ENCODE results near the gene NOTO. TPM values are rescaled to one million over a fixed set of nuclear protein-coding genes. Genes with fewer than 3 reads are reported as not detected.

NOTO gene
- total RNA-seq, 4 donors from 2014 or later: not detected

DNA sequence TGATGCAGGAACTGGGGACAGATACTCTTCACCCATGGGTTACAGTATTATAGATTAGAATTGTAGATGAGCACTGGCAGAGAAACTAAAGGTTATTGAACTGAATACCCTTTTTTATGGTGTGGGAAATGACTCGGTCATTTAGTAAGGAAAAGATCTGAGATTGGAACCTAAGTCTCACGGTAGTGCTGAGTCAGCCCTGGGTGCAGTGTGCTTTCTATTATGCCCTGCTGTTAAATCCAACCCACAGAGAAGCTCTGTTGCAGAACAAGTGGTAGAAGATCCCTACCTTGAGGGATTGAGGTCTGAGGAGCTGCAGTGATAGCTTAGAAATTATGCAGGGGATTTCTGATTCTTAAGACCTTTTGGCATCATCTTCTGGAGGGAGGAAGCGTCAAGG lies 44.5 kb downstream of the NOTO start:
- TF ChIP-seq, protein P1, sequence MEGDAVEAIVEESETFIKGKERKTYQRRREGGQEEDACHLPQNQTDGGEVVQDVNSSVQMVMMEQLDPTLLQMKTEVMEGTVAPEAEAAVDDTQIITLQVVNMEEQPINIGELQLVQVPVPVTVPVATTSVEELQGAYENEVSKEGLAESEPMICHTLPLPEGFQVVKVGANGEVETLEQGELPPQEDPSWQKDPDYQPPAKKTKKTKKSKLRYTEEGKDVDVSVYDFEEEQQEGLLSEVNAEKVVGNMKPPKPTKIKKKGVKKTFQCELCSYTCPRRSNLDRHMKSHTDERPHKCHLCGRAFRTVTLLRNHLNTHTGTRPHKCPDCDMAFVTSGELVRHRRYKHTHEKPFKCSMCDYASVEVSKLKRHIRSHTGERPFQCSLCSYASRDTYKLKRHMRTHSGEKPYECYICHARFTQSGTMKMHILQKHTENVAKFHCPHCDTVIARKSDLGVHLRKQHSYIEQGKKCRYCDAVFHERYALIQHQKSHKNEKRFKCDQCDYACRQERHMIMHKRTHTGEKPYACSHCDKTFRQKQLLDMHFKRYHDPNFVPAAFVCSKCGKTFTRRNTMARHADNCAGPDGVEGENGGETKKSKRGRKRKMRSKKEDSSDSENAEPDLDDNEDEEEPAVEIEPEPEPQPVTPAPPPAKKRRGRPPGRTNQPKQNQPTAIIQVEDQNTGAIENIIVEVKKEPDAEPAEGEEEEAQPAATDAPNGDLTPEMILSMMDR (IDR thresholded peaks at IDR 0.05 in 4 of 5, conservative IDR thresholded peaks at IDR 0.05 in 1 of 5): no peak
- TF ChIP-seq POLR2A (IDR thresholded peaks at IDR 0.05): no peak
- ATAC-seq (no peak), DNase-seq (no peak)
- intact Hi-C loops (cut with DNase I; ENCODE audit: low total_unique reads) (no loop called here), in situ Hi-C loops (cut with MboI; ENCODE audit: low sequenced_read_pairs in 4 of 4) (loop anchor here in 3 of 4 donors (25.0 kb wide), 3 partner anchors 140 to 1290 kb away; partner anchors contain the start of genes TPRKB (in 3 of the 3), ALMS1 (in 1 of the 3), AUP1 (in 1 of the 3) and DQX1 (in 1 of the 3))
- no peaks in the 10 kb centered on the region for H3K27me3 ChIP-seq
- H3K27ac ChIP-seq: no peak overlapping the region
- no peaks in the 10 kb centered on the region for H3K9me3 ChIP-seq
- peaks cover 0 to 98% of the 10 kb centered on the region in 2 donors for H3K36me3 ChIP-seq
- no peak overlapping the region for H3K4me3 ChIP-seq
- peaks cover 0 to 5% of the 10 kb centered on the region in 2 donors for H3K4me1 ChIP-seq

DNA sequence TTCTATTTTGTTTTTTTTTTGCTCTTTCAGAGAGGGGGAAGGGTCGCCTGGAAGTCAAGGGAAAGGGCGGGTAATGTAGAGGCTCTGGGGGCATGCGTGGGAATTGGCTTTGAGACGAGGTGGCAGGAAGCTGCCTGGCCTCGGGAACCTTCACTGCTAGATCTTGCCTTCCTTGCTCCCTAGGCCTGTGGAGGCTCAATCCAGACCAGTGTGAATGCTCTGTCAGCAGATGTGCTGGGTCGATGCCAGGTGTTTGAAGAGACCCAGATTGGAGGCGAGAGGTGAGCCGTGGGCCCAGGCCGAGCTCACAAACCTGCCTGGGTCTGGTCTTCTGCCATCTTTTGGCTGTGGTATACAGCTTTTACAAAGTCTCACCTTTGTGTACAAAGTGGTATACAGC lies 47.3 kb downstream of the NOTO start:
- in situ Hi-C loops (cut with MboI; ENCODE audit: low sequenced_read_pairs in 4 of 4) (loop anchor here in 3 of 4 donors (25.0 kb wide), 3 partner anchors 138 to 1288 kb away; partner anchors contain the start of genes TPRKB (in 3 of the 3), ALMS1 (in 1 of the 3), AUP1 (in 1 of the 3) and DQX1 (in 1 of the 3)), intact Hi-C loops (cut with DNase I; ENCODE audit: low total_unique reads) (no loop called here)
- H3K27ac ChIP-seq: no peak overlapping the region
- H3K4me3 ChIP-seq: no peak overlapping the region
- DNase-seq: no peak
- H3K9me3 ChIP-seq: no peaks in the 10 kb centered on the region
- H3K27me3 ChIP-seq: no peaks in the 10 kb centered on the region
- peaks cover 0 to 5% of the 10 kb centered on the region in 2 donors for H3K4me1 ChIP-seq
- TF ChIP-seq, protein P1 (IDR thresholded peaks at IDR 0.05 in 4 of 5, conservative IDR thresholded peaks at IDR 0.05 in 1 of 5): no peak
- no peak for TF ChIP-seq POLR2A (IDR thresholded peaks at IDR 0.05)
- no peak for ATAC-seq
- peaks cover 0 to 98% of the 10 kb centered on the region in 2 donors for H3K36me3 ChIP-seq

DNA sequence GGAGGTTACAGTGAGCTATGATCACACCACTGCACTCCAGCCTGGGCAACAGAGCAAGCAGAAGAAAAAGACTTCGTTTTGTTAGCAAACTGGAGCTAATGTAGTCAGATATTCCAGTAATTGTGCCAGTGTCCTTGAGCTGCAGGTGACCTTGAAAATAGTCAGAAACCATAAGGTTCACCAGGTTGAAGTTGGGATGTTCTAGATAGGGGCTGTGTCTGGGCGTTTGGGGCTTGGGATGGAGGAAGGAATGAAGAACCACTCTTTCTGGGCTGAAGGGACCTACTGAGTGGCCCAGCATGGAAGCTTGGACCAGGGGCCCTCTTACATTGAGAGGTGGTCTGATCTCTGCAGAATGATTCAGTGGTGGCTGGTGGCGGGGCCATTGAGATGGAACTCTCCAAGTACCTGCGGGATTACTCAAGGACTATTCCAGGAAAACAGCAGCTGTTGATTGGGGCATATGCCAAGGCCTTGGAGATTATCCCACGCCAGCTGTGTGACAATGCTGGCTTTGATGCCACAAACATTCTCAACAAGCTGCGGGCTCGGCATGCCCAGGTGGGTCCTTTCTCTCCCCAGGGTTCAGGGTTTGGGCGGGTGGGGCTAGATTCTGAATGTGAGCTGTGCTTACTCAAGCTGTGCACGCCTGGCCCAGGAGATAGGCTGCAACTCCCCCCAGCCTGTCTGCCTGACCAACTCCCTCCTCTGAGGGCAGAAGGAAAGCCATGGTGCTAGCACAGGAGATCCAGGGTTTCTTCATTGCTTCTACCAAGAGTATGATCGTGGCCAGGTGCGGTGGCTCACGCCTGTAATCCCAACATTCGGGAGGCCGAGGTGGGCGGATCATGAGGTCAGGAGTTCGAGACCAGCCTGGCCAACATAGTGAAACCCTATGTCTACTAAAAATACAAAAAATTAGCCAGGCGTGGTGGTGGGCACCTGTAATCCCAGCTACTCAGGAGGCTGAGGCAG lies 48.8 kb downstream of the NOTO start:
- peak; percentile 31 to 74 for DNase-seq
- peak; percentile 86 to 93 for ATAC-seq
- Histone ChIP-seq H3K9me3 (no peaks in the 10 kb centered on the region), H3K4me1 (peaks cover 0 to 5% of the 10 kb centered on the region in 2 donors), H3K36me3 (peaks cover 0 to 87% of the 10 kb centered on the region in 2 donors), H3K27ac (peak overlapping the region in 1 of 4 donors; percentile 22), H3K27me3 (no peaks in the 10 kb centered on the region), H3K4me3 (no peak overlapping the region)
- intact Hi-C loops (cut with DNase I; ENCODE audit: low total_unique reads) (no loop called here), in situ Hi-C loops (cut with MboI; ENCODE audit: low sequenced_read_pairs in 4 of 4) (no loop called here)
- TF ChIP-seq, protein P1 (IDR thresholded peaks at IDR 0.05 in 4 of 5, conservative IDR thresholded peaks at IDR 0.05 in 1 of 5): no peak
- TF ChIP-seq POLR2A (IDR thresholded peaks at IDR 0.05): no peak

DNA sequence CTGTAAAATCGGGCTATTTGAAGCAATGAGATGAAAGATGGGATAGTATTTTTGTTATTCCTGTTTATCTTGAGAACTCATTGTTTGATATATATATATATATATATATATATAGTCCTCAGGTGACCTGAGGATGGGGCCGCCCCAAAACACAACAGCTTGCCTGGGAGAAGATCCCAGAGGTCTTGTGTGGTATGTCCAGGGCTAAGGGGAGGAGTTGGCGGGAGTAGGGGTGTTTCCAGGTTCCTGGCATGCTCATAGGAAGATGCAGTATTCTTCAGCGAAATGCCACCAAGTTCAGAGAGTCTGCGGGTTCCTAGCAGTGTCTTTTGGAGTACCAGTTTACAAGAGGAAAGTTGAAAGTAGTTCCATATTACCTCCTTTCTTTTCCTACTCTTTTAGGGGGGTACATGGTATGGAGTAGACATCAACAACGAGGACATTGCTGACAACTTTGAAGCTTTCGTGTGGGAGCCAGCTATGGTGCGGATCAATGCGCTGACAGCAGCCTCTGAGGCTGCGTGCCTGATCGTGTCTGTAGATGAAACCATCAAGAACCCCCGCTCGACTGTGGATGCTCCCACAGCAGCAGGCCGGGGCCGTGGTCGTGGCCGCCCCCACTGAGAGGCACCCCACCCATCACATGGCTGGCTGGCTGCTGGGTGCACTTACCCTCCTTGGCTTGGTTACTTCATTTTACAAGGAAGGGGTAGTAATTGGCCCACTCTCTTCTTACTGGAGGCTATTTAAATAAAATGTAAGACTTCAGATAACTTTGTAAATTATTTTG lies 50.1 kb downstream of the NOTO start:
- TF ChIP-seq, protein P1 (IDR thresholded peaks at IDR 0.05 in 4 of 5, conservative IDR thresholded peaks at IDR 0.05 in 1 of 5): no peak
- TF ChIP-seq POLR2A (IDR thresholded peaks at IDR 0.05): no peak
- H3K9me3 ChIP-seq: no peaks in the 10 kb centered on the region
- peaks cover 0 to 75% of the 10 kb centered on the region in 2 donors for H3K36me3 ChIP-seq
- in situ Hi-C loops (cut with MboI; ENCODE audit: low sequenced_read_pairs in 4 of 4) (no loop called here), intact Hi-C loops (cut with DNase I; ENCODE audit: low total_unique reads) (no loop called here)
- no peaks in the 10 kb centered on the region for H3K27me3 ChIP-seq
- H3K27ac ChIP-seq: no peak overlapping the region
- peaks cover 0 to 5% of the 10 kb centered on the region in 2 donors for H3K4me1 ChIP-seq
- H3K4me3 ChIP-seq: no peak overlapping the region
- ATAC-seq: no peak
- DNase-seq: no peak
